Right lobe of liver (tissue), 6 donors: Measurements from ENCODE around the gene SCYGR4. TPM values are rescaled to one million over a fixed set of nuclear protein-coding genes. Genes with fewer than 3 reads are reported as not detected.

Experiments
- ATAC-seq, 4 donors: fragments of 200-7000 bp; cut with Tn5 transposase; one replicate each; pipeline ENCODE4 v1.9.1; 2020; ENCODE audit warnings: mild to moderate bottlenecking in 4 of 4, moderate library complexity in 4 of 4
- DNase-seq, 3 donors: peaks; one replicate each; pipeline ENCODE4 v3.0.0-alpha.2; 2020
- H3K27ac ChIP-seq, 3 donors: fragments of 200-600 bp; one replicate each; pipeline ENCODE4 v1.8.0; 2022
- H3K27me3 ChIP-seq, 2 donors: fragments of 200-600 bp; one replicate each; pipeline ENCODE4 v1.8.0; 2022
- H3K36me3 ChIP-seq, 4 donors: fragments of 200-600 bp; sonication (generic) in 1 of 4; one replicate each; pipeline versions ENCODE4 v1.5.1 to v1.8.0; 2017 to 2022; ENCODE audit warnings: control low read depth in 1 of 4
- H3K4me1 ChIP-seq, 4 donors: fragments of 200-600 bp; sonication (generic) in 1 of 4; one replicate each; pipeline versions ENCODE4 v1.5.1 to v1.8.0; 2017 to 2022; ENCODE audit warnings: control low read depth in 1 of 4
- H3K4me3 ChIP-seq, 3 donors: fragments of 200-600 bp; one replicate each; pipeline ENCODE4 v1.8.0; 2022
- H3K9me3 ChIP-seq, 4 donors: fragments of 200-600 bp; sonication (generic) in 1 of 4; one replicate each; pipeline versions ENCODE4 v1.5.1 to v1.8.0; 2017 to 2022; ENCODE audit warnings: control low read depth in 1 of 4
- POLR2A ChIP-seq: fragments of 450-650 bp; IDR thresholded peaks from one replicate; pipeline ENCODE4 v1.6.1; 2017; ENCODE audit warnings: antibody characterized with exemption, mild to moderate bottlenecking
- WGBS: methylation state at CpG from one replicate; pipeline ENCODE4 v1.1.6; 2018; ENCODE audit warnings: low coverage, low lambda C conversion rate; ENCODE audit not compliant: insufficient coverage; ENCODE audit errors: missing lambda C conversion rate; 5-methylcytosine and 5-hydroxymethylcytosine counted together
- intact Hi-C, 2 donors: fragments of 100-400 bp; cut with DNase I; formaldehyde crosslinking; loops; one replicate each; pipeline versions ENCODE4 v1.11.2 to v1.14.1; 2022
- total RNA-seq, 6 experiments: library from RNA; depleted of rRNA in 2 of 6; stranded (reverse); fragments of >200 nt in 2 of 6; fragmentation: NEBNext Ultra II Directional in 3 of 6; extraction: Animal tissue kit (Norgen Biotek cat#: 25700) in 3 of 6; gene quantifications; one replicate each; pipeline versions ENCODE4 v1.1.0 to v1.2.4, GENCODE V29; 2016 to 2023
- TF ChIP-seq, protein P1 (sequence below), 4 donors: fragments of 200-600 bp in 3 of 4; fragments of 450-650 bp in 1 of 4; IDR thresholded peaks; one replicate each; pipeline versions ENCODE4 v1.5.1 to v1.8.0; 2016 to 2022; ENCODE audit warnings: antibody characterized with exemption in 4 of 4, mild to moderate bottlenecking in 2 of 4
- donor health status: DM: no; HTN: yes; CAD: no.
- donor health status: DM: no; HTN: no; CAD: no.
- donor health status: DM: no; HTN: no; CAD: no.
- donor health status: DM: no; HTN: yes; CAD: no.
- donor health status: DM: no; HTN: yes; CAD: no.

Gene SCYGR4
- total RNA-seq, 6 experiments from 2014 or later, result not detected

DNA sequence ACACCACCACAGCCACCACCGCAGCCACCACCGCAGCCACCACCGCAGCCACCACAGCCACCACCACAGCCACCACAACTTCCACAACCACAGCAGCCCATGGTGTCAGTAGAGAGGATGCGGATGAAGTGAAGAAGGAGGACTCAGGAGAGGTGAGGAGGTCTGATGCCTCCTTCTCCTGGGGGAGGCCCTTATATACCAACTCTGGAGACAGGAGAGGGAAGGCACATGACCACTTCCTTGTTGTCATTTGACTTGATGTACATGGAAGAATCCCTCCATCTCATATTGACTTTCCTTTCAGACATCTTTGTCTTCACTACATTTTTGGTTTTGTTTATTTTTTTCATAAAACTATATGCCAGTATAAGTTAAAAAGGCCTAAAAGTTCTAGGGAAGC lies 2.6 kb upstream of the SCYGR4 start, which contains the start of gene SCYGR3:
SCYGR3 (minus strand) TSS at position 101 of the 400 bp plus-strand sequence; CDS start at position 101, 0 bp downstream.
- H3K27ac ChIP-seq, result no peak within 1 kb of the TSS
- H3K4me3 ChIP-seq, result no peak within 1 kb of the TSS
- H3K36me3 ChIP-seq, result no peaks in the 10 kb centered on the region
- H3K4me1 ChIP-seq, result no peaks in the 10 kb centered on the region
- intact Hi-C loops, result no loop called here
- TF ChIP-seq POLR2A, result no peak
- TF ChIP-seq, protein P1, sequence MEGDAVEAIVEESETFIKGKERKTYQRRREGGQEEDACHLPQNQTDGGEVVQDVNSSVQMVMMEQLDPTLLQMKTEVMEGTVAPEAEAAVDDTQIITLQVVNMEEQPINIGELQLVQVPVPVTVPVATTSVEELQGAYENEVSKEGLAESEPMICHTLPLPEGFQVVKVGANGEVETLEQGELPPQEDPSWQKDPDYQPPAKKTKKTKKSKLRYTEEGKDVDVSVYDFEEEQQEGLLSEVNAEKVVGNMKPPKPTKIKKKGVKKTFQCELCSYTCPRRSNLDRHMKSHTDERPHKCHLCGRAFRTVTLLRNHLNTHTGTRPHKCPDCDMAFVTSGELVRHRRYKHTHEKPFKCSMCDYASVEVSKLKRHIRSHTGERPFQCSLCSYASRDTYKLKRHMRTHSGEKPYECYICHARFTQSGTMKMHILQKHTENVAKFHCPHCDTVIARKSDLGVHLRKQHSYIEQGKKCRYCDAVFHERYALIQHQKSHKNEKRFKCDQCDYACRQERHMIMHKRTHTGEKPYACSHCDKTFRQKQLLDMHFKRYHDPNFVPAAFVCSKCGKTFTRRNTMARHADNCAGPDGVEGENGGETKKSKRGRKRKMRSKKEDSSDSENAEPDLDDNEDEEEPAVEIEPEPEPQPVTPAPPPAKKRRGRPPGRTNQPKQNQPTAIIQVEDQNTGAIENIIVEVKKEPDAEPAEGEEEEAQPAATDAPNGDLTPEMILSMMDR (IDR thresholded peaks at IDR 0.05), result no peak
- H3K27me3 ChIP-seq, result no peaks in the 10 kb centered on the region
- ATAC-seq (no peak), DNase-seq (no peak)
- H3K9me3 ChIP-seq, result no peaks in the 10 kb centered on the region
- 75% methylated on average over 4 of the region's 4 CpGs for WGBS

DNA sequence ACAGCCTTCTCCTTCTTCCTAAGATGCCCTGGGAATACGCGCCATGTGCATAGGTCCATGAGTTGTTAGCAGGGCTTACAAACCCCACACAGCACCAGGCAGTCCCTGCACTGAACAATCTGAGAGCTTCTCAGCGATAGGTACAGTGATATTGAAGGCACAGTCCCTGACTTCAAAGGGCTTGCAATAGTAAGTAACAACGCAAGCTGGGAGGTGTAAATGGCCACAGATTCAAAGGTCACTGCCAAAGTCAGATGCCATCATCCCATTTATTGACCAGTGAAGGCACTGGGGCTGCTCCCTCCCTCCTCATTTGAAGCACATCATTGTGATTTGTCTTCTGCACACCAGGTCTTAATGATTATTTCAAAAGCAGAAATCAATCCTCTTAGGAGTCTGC lies 2.1 kb upstream of the SCYGR4 start:
- H3K36me3 ChIP-seq, result no peaks in the 10 kb centered on the region
- intact Hi-C loops, result no loop called here
- no peaks in the 10 kb centered on the region for H3K4me1 ChIP-seq
- H3K9me3 ChIP-seq, result no peaks in the 10 kb centered on the region
- TF ChIP-seq, protein P1 (IDR thresholded peaks at IDR 0.05), result no peak
- no peak for TF ChIP-seq POLR2A
- DNase-seq (no peak), ATAC-seq (no peak)
- H3K27ac ChIP-seq, result no peak overlapping the region
- H3K27me3 ChIP-seq, result no peaks in the 10 kb centered on the region
- 86% methylated on average over 2 of the region's 4 CpGs for WGBS
- H3K4me3 ChIP-seq, result no peak overlapping the region

DNA sequence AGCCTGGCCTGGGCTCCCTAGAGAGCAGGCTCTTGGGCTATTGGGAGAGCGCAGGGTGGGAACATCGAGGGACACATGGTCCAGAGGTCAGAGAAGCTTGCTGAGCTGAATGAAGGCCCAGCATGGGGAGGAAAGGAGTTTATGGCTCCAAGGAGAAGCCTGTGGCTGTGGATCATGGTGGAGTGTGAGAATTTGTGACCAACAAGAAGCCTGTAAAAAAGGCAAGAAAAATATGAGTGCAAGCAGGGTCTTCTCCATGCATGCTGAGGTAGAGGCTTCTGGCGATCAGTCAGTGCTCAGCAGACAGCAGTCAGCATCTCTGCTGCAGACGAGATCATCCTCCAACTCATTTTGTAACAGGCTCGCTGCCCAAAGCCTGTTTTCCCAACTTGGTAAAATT lies 1.4 kb upstream of the SCYGR4 start:
- ATAC-seq (no peak), DNase-seq (no peak)
- Histone ChIP-seq H3K9me3 (no peaks in the 10 kb centered on the region), H3K36me3 (no peaks in the 10 kb centered on the region), H3K27ac (no peak overlapping the region), H3K27me3 (no peaks in the 10 kb centered on the region), H3K4me1 (no peaks in the 10 kb centered on the region), H3K4me3 (no peak overlapping the region)
- WGBS, result 63% methylated on average over 5 of the region's 5 CpGs
- TF ChIP-seq, protein P1 (IDR thresholded peaks at IDR 0.05), result no peak
- TF ChIP-seq POLR2A, result no peak
- intact Hi-C loops, result no loop called here

DNA sequence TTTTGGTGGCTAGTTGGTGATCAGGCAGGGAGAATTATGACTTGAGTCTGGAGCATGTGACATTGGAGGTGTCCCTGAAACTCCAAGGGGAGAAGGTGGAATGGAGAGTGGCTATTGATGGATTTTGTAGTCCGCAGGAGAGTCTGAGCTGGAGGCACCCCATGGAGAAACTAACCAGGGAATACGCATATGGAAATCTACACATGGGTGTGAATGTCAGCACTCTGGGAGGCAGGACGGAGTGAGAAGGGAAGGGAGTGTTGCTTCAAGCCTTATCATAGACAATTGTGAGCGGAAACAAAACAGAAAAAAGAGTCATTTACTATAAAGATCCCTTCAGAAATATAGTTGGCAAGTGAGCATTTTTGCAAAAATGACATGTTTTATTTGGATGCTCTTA lies 667 bp upstream of the SCYGR4 start:
- no peak for ATAC-seq
- Histone ChIP-seq H3K4me3 (no peak overlapping the region), H3K27me3 (no peaks in the 10 kb centered on the region), H3K9me3 (no peaks in the 10 kb centered on the region), H3K36me3 (no peaks in the 10 kb centered on the region), H3K4me1 (no peaks in the 10 kb centered on the region), H3K27ac (no peak overlapping the region)
- no peak for TF ChIP-seq POLR2A
- 31% methylated on average over 4 of the region's 4 CpGs for WGBS
- intact Hi-C loops, result no loop called here
- no peak for DNase-seq

DNA sequence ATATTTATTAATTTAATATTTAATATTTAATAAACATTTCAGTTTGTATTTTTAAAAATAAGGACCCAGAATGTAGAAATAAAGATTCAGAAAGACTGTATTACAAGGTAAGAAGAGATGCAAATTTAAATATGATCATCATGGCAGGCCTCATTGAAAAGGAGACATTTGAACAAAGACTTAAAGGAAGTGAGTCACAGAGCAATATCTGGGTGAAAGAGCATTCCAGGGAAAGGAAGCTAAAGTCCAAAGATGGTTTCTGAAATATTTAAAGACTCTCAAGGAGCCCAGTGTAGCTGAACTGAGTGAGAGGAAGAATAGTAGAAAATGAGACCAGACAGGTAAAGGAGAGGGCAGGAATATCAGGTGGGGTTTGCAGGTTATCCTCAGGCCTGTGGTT lies 5.9 kb downstream of the SCYGR4 start:
- intact Hi-C loops, result no loop called here
- no peaks in the 10 kb centered on the region for H3K36me3 ChIP-seq

More for the DNA sequence above, 5.9 kb downstream of the SCYGR4 start:
- TF ChIP-seq, protein P1 (IDR thresholded peaks at IDR 0.05), result no peak
- no peak for TF ChIP-seq POLR2A
- Histone ChIP-seq H3K4me1 (no peaks in the 10 kb centered on the region), H3K9me3 (no peaks in the 10 kb centered on the region), H3K27ac (no peak overlapping the region), H3K27me3 (no peaks in the 10 kb centered on the region), H3K4me3 (no peak overlapping the region)
- no peak for DNase-seq
- peak in 1 of 4 donors; percentile 17 for ATAC-seq
